Activated T-helper 17 cell treated with anti-CD3 and anti-CD28 coated beads, Interleukin-2, amount 50 U/mL, for 72 hours (primary cell): ENCODE results near the gene TRAF2. TPM values are rescaled to one million over a fixed set of nuclear protein-coding genes. Genes with fewer than 3 reads are reported as not detected.
A peak's percentile ranks its signal among the peaks of the same experiment; 100 is the strongest.

Source experiments
- ATAC-seq: fragments of 150-1000 bp; cut with Tn5 transposase; replicated peaks from 2 replicates; pipeline ENCODE4 v1.10.0; 2021; ENCODE audit warnings: mild to moderate bottlenecking, moderate library complexity
- H3K27ac Mint-ChIP-seq: one replicate; pipeline ENCODE4 v1.8.0; 2022; ENCODE audit warnings: mixed read lengths
- H3K27me3 Mint-ChIP-seq: one replicate; pipeline ENCODE4 v1.8.0; 2022; ENCODE audit warnings: mixed read lengths
- H3K36me3 Mint-ChIP-seq: one replicate; pipeline ENCODE4 v1.8.0; 2022; ENCODE audit warnings: low read depth, mild to moderate bottlenecking, mixed read lengths
- H3K4me1 Mint-ChIP-seq: one replicate; pipeline ENCODE4 v1.8.0; 2022; ENCODE audit warnings: mixed read lengths
- H3K4me3 Mint-ChIP-seq: one replicate; pipeline ENCODE4 v1.8.0; 2022; ENCODE audit warnings: mild to moderate bottlenecking, mixed read lengths
- H3K9me3 Mint-ChIP-seq: one replicate; pipeline ENCODE4 v1.8.0; 2022; ENCODE audit warnings: mixed read lengths
- total RNA-seq, 2 donors: library from RNA; stranded (reverse); gene quantifications; one replicate each; pipeline ENCODE4 v1.2.3, GENCODE V29; 2022

The TRAF2 gene
- total RNA-seq, 2 donors from 2014 or later = 54.4 to 56.8 TPM

- H3K4me3 Mint-ChIP-seq = no peak overlapping the region
- no peaks in the 10 kb centered on the region for H3K27me3 Mint-ChIP-seq
- no peak overlapping the region for H3K27ac Mint-ChIP-seq
- ATAC-seq = no peak
- H3K4me1 Mint-ChIP-seq = peaks cover 20% of the 10 kb centered on the region
- no peaks in the 10 kb centered on the region for H3K9me3 Mint-ChIP-seq
- H3K36me3 Mint-ChIP-seq = peaks cover 36% of the 10 kb centered on the region
Measured at GRCh38 chr9:136936645-136937170, 50.4 kb downstream of the TRAF2 start.

- no peak overlapping the region for H3K4me3 Mint-ChIP-seq
- H3K4me1 Mint-ChIP-seq = peaks cover 14% of the 10 kb centered on the region
- no peaks in the 10 kb centered on the region for H3K27me3 Mint-ChIP-seq
- no peak for ATAC-seq
- no peaks in the 10 kb centered on the region for H3K9me3 Mint-ChIP-seq
- H3K27ac Mint-ChIP-seq = peak overlapping the region; percentile 25
- H3K36me3 Mint-ChIP-seq = peaks cover 35% of the 10 kb centered on the region
Measured at GRCh38 chr9:136937186-136938001, 51.1 kb downstream of the TRAF2 start.

GRCh38 chr9:136939431-136939995 lies 53.2 kb downstream of the TRAF2 start:
- Mint-ChIP-seq H3K27me3 (no peaks in the 10 kb centered on the region), H3K9me3 (no peaks in the 10 kb centered on the region), H3K36me3 (peaks cover 38% of the 10 kb centered on the region), H3K27ac (peak overlapping the region; percentile 61), H3K4me3 (no peak overlapping the region), H3K4me1 (peaks cover 6% of the 10 kb centered on the region)
- no peak for ATAC-seq

GRCh38 chr9:136939996-136940525 lies 53.7 kb downstream of the TRAF2 start:
- Mint-ChIP-seq H3K9me3 (no peaks in the 10 kb centered on the region), H3K27ac (no peak overlapping the region), H3K36me3 (peaks cover 38% of the 10 kb centered on the region), H3K4me1 (peaks cover 6% of the 10 kb centered on the region), H3K27me3 (no peaks in the 10 kb centered on the region), H3K4me3 (no peak overlapping the region)
- no peak for ATAC-seq

GRCh38 chr9:136940526-136941230 lies 54.4 kb downstream of the TRAF2 start:
- ATAC-seq = no peak
- Mint-ChIP-seq H3K9me3 (no peaks in the 10 kb centered on the region), H3K27ac (no peak overlapping the region), H3K4me3 (no peak overlapping the region), H3K27me3 (no peaks in the 10 kb centered on the region), H3K36me3 (peaks cover 38% of the 10 kb centered on the region), H3K4me1 (peaks cover 6% of the 10 kb centered on the region)

- H3K4me3 Mint-ChIP-seq = no peak overlapping the region
- peaks cover 38% of the 10 kb centered on the region for H3K36me3 Mint-ChIP-seq
- no peaks in the 10 kb centered on the region for H3K27me3 Mint-ChIP-seq
- peaks cover 6% of the 10 kb centered on the region for H3K4me1 Mint-ChIP-seq
- no peak for ATAC-seq
- no peak overlapping the region for H3K27ac Mint-ChIP-seq
- H3K9me3 Mint-ChIP-seq = no peaks in the 10 kb centered on the region
Measured at GRCh38 chr9:136941231-136942111, 55.2 kb downstream of the TRAF2 start.

GRCh38 chr9:136942112-136942880 lies 56.0 kb downstream of the TRAF2 start:
- H3K27ac Mint-ChIP-seq = no peak overlapping the region
- ATAC-seq = no peak

GRCh38 chr9:136942881-136943230 lies 56.5 kb downstream of the TRAF2 start:
- H3K36me3 Mint-ChIP-seq = peaks cover 38% of the 10 kb centered on the region
- peak overlapping the region; percentile 58 for H3K4me3 Mint-ChIP-seq
- no peak overlapping the region for H3K27ac Mint-ChIP-seq
- H3K9me3 Mint-ChIP-seq = no peaks in the 10 kb centered on the region
- no peaks in the 10 kb centered on the region for H3K27me3 Mint-ChIP-seq
- no peak for ATAC-seq
- peaks cover 6% of the 10 kb centered on the region for H3K4me1 Mint-ChIP-seq

More at GRCh38 chr9:136942112-136942880, 56.0 kb downstream of the TRAF2 start:
- Mint-ChIP-seq H3K9me3 (no peaks in the 10 kb centered on the region), H3K4me3 (peak overlapping the region; percentile 58), H3K36me3 (peaks cover 38% of the 10 kb centered on the region), H3K27me3 (no peaks in the 10 kb centered on the region), H3K4me1 (peaks cover 6% of the 10 kb centered on the region)

- no peak overlapping the region for H3K27ac Mint-ChIP-seq
- H3K4me3 Mint-ChIP-seq = peak overlapping the region; percentile 58
- H3K4me1 Mint-ChIP-seq = peaks cover 6% of the 10 kb centered on the region
- ATAC-seq = peak; percentile 34
- H3K27me3 Mint-ChIP-seq = no peaks in the 10 kb centered on the region
- no peaks in the 10 kb centered on the region for H3K9me3 Mint-ChIP-seq
- H3K36me3 Mint-ChIP-seq = peaks cover 36% of the 10 kb centered on the region
Measured at GRCh38 chr9:136943291-136944211, 57.2 kb downstream of the TRAF2 start.

- peak; percentile 55 for ATAC-seq
- Mint-ChIP-seq H3K4me1 (peaks cover 3% of the 10 kb centered on the region), H3K27me3 (no peaks in the 10 kb centered on the region), H3K27ac (no peak overlapping the region), H3K4me3 (peak overlapping the region; percentile 58), H3K9me3 (no peaks in the 10 kb centered on the region), H3K36me3 (peaks cover 30% of the 10 kb centered on the region)
Measured at GRCh38 chr9:136944212-136944518, 57.8 kb downstream of the TRAF2 start.

- peak; percentile 82 for ATAC-seq
- peak within 1 kb of the TSS; percentile 78 for H3K27ac Mint-ChIP-seq
- no peaks in the 10 kb centered on the region for H3K9me3 Mint-ChIP-seq
- no peaks in the 10 kb centered on the region for H3K27me3 Mint-ChIP-seq
- H3K4me3 Mint-ChIP-seq = peak within 1 kb of the TSS; percentile 59
- H3K4me1 Mint-ChIP-seq = no peaks in the 10 kb centered on the region
- peaks cover 24% of the 10 kb centered on the region for H3K36me3 Mint-ChIP-seq
Measured at GRCh38 chr9:136944519-136945332, 58.4 kb downstream of the TRAF2 start, which contains the start of the genes C8G and FBXW5. Gene C8G, plus strand, starts transcription at chr9:136945243. Its CDS starts 78 bp downstream, at chr9:136945321. Gene FBXW5, minus strand, starts transcription at chr9:136944738. Its CDS starts 655 bp downstream, at chr9:136944083.
